Measurements from ENCODE around the gene SP100.
A peak's percentile ranks its signal among the peaks of the same experiment; 100 is the strongest.
"Not testable (repeated sequence)": the region's sequence is repeated elsewhere in the genome, so short reads cannot be mapped to it uniquely, and the experiment has no call there.

The SP100 gene

DNA sequence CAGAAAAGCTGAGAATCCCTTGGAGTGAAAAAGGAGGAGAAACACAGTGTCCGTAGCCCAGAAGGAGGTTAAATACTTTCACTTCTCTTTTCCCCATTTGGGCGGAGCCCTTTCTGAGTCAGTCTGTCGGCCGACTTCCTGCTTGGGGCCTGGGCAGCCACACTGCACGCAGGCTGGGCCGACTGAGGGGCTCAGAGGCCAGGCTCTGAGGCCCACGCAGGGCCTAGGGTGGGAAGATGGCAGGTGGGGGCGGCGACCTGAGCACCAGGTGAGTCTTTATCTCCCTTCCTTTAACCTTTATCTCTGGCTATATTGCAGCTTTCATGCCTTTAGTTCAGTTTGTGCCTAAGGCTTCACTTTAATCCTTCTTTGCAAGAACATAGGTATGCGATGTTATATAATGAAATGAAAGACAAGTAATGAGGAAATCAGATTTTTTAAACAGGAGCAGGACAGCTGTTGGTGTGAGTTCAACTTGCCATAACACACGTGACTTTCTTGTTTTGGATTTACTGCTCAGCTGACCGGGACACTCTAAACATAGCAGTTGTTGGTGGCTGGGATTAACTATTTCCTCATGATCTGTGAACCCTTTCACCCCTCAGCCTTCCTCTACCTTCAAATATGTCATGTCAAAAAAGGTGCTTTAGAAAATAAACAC, at the start of gene SP100:
SP100 (plus strand) TSS at position 141 of the 661 bp plus-strand sequence; CDS start at position 237, 96 bp downstream.
- peak within 1 kb of the TSS; percentile 86 for H3K9ac ChIP-seq (ENCODE audit: low read length)

DNA sequence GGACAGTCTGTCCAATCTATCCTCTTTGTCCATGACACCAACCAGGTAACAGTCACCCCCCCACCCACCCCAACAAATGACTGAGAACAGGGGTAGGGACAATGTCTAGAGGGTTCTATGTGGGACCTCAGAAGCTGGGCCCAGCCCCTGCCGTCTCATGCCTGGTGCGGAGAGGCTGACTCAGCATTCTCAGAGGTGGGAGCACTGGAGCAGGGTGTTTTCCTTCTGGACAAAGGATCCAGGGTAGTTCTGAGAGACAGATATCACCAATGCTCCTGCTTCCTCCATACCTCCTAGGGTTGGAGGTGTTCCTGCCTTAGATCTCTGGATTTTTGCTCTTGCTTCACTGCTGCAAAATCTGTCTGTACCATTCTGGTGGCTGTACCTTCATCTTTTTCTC, 33.9 kb upstream of the SP100 start:
- H3K36me3 ChIP-seq (ENCODE audit: control insufficient read depth, insufficient read depth, low read length) = peaks cover 8% of the 10 kb centered on the region
- H3K4me3 ChIP-seq (ENCODE audit: low read length) = no peak overlapping the region
- no peak overlapping the region for H3K9ac ChIP-seq (ENCODE audit: low read length)

More for the DNA sequence above, at the start of gene SP100:
- Histone ChIP-seq H3K27me3 (ENCODE audit: control insufficient read depth, insufficient read depth, low read length) (no peaks in the 10 kb centered on the region), H3K27ac (ENCODE audit: low read depth, low read length) (peak within 1 kb of the TSS; percentile 94), H3K4me3 (ENCODE audit: low read length) (peak within 1 kb of the TSS; percentile 96), H3K36me3 (ENCODE audit: control insufficient read depth, insufficient read depth, low read length) (peaks cover 3% of the 10 kb centered on the region), H3K4me1 (ENCODE audit: control insufficient read depth, insufficient read depth, low read length) (peaks cover 9% of the 10 kb centered on the region)

DNA sequence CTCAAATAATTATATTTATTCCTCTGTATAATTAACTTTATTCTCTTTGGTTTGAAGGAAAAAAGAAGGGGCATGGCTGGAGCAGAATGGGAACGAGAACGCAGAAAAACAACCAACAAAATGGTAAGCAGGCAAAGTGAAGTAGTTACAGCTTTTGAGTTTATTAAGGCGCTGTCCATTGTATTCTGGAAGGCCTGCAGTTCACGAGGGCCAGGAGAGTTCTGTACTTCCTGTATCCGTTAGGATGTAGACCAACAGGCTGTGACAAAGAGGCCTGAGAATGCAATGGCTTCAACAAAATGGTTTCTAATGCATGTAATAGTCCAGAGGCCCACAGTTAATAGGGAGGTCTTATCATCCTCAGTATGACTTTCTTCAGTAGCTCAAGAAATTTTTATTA, 32.5 kb upstream of the SP100 start:
- H3K27ac ChIP-seq (ENCODE audit: low read depth, low read length) = no peak overlapping the region

More for the DNA sequence above, 33.9 kb upstream of the SP100 start:
- no peak overlapping the region for H3K27ac ChIP-seq (ENCODE audit: low read depth, low read length)
- H3K4me1 ChIP-seq (ENCODE audit: control insufficient read depth, insufficient read depth, low read length) = no peaks in the 10 kb centered on the region
- H3K27me3 ChIP-seq (ENCODE audit: control insufficient read depth, insufficient read depth, low read length) = no peaks in the 10 kb centered on the region

DNA sequence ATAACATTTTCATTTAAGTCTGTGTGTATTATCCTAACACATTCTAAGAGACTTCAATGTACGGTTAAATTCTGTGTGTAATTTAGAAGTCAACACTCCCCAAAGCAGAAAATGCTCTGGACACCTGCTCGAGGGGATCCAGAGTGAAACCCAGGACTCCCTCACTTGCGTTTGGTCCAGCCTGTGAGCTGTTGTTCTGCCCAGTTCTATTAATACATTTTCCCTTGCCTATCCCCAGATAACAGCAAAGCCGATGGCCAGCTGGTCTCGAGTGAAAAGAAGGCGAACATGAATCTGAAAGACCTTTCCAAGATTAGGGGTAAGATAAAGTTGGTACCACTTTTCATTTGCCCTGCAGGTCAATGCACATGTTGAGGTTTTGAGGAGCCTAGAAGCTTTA, 31.0 kb upstream of the SP100 start:
- no peak overlapping the region for H3K9ac ChIP-seq (ENCODE audit: low read length)
- H3K36me3 ChIP-seq (ENCODE audit: control insufficient read depth, insufficient read depth, low read length) = peaks cover 6% of the 10 kb centered on the region
- no peak overlapping the region for H3K4me3 ChIP-seq (ENCODE audit: low read length)
- H3K27me3 ChIP-seq (ENCODE audit: control insufficient read depth, insufficient read depth, low read length) = no peaks in the 10 kb centered on the region
- no peak overlapping the region for H3K27ac ChIP-seq (ENCODE audit: low read depth, low read length)
- H3K4me1 ChIP-seq (ENCODE audit: control insufficient read depth, insufficient read depth, low read length) = no peaks in the 10 kb centered on the region

More for the DNA sequence above, 32.5 kb upstream of the SP100 start:
- Histone ChIP-seq H3K4me1 (ENCODE audit: control insufficient read depth, insufficient read depth, low read length) (no peaks in the 10 kb centered on the region), H3K27me3 (ENCODE audit: control insufficient read depth, insufficient read depth, low read length) (no peaks in the 10 kb centered on the region), H3K36me3 (ENCODE audit: control insufficient read depth, insufficient read depth, low read length) (peaks cover 5% of the 10 kb centered on the region), H3K4me3 (ENCODE audit: low read length) (no peak overlapping the region), H3K9ac (ENCODE audit: low read length) (no peak overlapping the region)

DNA sequence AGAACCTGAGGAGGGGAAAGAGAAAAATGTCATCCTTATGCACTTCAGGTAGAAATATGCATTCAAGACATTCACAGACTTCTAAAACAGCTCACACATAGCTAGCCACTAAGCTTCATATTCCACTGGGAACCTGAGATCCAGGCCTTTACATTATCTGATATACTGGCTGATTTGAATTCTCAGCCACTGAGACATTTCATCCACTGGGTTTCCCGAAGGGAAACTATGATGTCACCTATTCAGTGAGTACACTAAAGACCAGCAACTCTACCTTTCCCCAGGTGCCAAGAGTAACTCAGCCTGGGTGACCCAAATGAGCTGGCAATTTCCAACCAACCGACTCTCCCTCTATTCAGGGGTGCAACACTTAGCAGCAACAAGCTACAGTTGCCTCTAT, 21.7 kb upstream of the SP100 start:
- no peak overlapping the region for H3K4me3 ChIP-seq (ENCODE audit: low read length)
- H3K9ac ChIP-seq (ENCODE audit: low read length) = no peak overlapping the region
- peaks cover 14% of the 10 kb centered on the region for H3K36me3 ChIP-seq (ENCODE audit: control insufficient read depth, insufficient read depth, low read length)
- no peak overlapping the region for H3K27ac ChIP-seq (ENCODE audit: low read depth, low read length)
- no peaks in the 10 kb centered on the region for H3K27me3 ChIP-seq (ENCODE audit: control insufficient read depth, insufficient read depth, low read length)
- no peaks in the 10 kb centered on the region for H3K4me1 ChIP-seq (ENCODE audit: control insufficient read depth, insufficient read depth, low read length)

DNA sequence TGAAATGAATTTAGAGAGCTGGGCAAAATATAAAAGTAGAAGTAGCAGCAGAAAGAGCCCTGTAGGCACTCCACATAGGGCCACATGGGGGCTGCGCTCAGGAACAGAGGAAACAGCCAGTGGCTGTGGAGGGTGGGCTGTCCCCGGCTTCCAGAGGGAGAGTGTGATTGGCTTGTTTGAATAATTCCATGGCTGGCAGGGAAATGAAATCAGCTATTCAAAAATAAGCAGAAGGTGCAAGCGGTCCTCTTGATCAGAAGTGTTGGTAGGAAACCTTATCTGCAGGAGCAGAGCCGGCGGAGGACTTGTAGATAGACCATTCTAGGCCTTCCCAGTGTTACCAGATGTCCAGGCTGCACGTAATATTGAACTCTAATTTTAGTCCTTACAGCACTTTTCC, 17.3 kb upstream of the SP100 start:
- not testable (repeated sequence) for H3K4me1 ChIP-seq (ENCODE audit: control insufficient read depth, insufficient read depth, low read length); H3K27ac ChIP-seq (ENCODE audit: low read depth, low read length); H3K9ac ChIP-seq (ENCODE audit: low read length); H3K27me3 ChIP-seq (ENCODE audit: control insufficient read depth, insufficient read depth, low read length); H3K4me3 ChIP-seq (ENCODE audit: low read length)
- peaks cover 13% of the 10 kb centered on the region for H3K36me3 ChIP-seq (ENCODE audit: control insufficient read depth, insufficient read depth, low read length)

DNA sequence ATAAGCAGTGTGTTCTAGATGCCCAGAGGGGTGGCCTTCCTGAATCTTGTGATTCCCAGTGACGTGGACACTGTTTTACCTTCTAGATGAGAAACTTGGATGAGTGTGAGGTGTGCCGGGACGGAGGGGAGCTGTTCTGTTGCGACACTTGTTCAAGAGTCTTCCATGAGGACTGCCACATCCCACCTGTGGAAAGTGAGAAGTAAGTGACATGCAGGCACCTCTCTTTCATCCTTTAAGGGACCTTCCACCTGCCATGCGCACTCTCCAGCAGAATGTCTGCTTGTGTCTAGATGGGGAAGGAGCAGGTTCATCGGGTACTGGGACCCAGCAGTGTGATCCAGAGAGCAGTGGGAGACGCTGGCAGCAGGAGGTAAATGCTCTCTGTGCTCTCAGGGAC, 16.0 kb upstream of the SP100 start:
- Histone ChIP-seq H3K27me3 (ENCODE audit: control insufficient read depth, insufficient read depth, low read length) (no peaks in the 10 kb centered on the region), H3K4me1 (ENCODE audit: control insufficient read depth, insufficient read depth, low read length) (no peaks in the 10 kb centered on the region), H3K9ac (ENCODE audit: low read length) (no peak overlapping the region), H3K4me3 (ENCODE audit: low read length) (no peak overlapping the region), H3K36me3 (ENCODE audit: control insufficient read depth, insufficient read depth, low read length) (peaks cover 10% of the 10 kb centered on the region), H3K27ac (ENCODE audit: low read depth, low read length) (no peak overlapping the region)

DNA sequence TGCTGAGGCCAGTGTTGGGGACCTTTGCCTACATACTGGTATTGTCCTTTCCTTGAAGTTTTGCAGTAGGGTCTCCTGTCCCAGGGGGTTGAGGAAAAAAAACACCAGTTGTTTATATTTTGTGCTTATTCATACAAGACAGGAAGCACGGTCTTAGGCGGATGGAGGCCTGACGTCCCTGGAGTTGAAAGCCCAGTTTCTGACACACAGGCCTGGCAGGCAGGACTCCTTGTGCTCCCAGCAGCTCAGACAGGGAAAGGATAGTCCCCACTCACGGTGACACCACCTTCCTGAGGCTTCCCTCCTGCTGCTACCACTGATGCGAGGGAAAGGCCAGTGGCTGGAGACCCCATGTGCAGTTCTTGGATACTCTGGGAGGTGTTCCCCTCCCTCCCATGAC, 15.5 kb upstream of the SP100 start:
- H3K4me1 ChIP-seq (ENCODE audit: control insufficient read depth, insufficient read depth, low read length) = no peaks in the 10 kb centered on the region
- no peak overlapping the region for H3K4me3 ChIP-seq (ENCODE audit: low read length)
- H3K27ac ChIP-seq (ENCODE audit: low read depth, low read length) = no peak overlapping the region
- peaks cover 14% of the 10 kb centered on the region for H3K36me3 ChIP-seq (ENCODE audit: control insufficient read depth, insufficient read depth, low read length)
- no peak overlapping the region for H3K9ac ChIP-seq (ENCODE audit: low read length)
- no peaks in the 10 kb centered on the region for H3K27me3 ChIP-seq (ENCODE audit: control insufficient read depth, insufficient read depth, low read length)

DNA sequence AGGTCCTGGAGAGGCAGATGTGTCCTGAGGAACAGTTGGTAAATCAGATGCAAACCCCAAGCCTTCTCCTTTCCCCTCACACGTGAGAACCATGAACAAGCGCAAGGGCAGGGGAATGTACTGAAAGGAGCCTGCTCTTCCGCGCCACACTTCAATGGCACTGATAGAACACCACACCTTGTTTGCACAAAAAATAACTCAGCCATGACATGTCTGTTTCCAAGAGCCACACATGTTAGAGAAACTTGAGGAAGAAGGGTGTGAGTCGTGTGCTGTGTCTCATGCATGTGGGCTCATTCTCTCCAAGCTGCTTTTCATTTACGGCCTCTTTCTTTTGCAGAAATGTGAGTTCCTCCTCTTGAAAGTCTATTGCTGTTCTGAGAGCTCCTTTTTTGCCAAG, 15.0 kb upstream of the SP100 start:
- not testable (repeated sequence) for H3K4me3 ChIP-seq (ENCODE audit: low read length); H3K27ac ChIP-seq (ENCODE audit: low read depth, low read length); H3K27me3 ChIP-seq (ENCODE audit: control insufficient read depth, insufficient read depth, low read length); H3K4me1 ChIP-seq (ENCODE audit: control insufficient read depth, insufficient read depth, low read length); H3K9ac ChIP-seq (ENCODE audit: low read length)
- peaks cover 16% of the 10 kb centered on the region for H3K36me3 ChIP-seq (ENCODE audit: control insufficient read depth, insufficient read depth, low read length)

DNA sequence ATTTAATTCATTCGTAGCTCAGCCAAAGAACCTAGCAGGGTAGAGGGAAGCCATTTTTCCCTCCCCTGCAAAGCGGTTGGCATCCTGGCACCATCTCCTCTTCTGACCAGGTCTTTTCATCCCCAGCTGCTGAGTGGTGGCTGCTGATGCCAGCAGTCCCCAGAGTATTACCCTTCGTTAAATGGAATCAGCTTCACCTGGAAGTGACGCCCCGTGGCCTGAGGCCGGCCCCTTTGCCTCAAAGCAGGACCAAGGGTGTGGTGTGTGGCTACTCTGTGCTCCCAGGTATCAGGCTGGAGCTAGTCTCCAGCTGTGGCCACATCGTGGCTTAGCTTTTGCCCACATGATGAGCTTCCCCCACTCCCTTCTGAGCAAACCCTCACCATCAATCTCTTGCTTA, 12.3 kb upstream of the SP100 start:
- Histone ChIP-seq H3K4me1 (ENCODE audit: control insufficient read depth, insufficient read depth, low read length) (no peaks in the 10 kb centered on the region), H3K36me3 (ENCODE audit: control insufficient read depth, insufficient read depth, low read length) (peaks cover 11% of the 10 kb centered on the region)

DNA sequence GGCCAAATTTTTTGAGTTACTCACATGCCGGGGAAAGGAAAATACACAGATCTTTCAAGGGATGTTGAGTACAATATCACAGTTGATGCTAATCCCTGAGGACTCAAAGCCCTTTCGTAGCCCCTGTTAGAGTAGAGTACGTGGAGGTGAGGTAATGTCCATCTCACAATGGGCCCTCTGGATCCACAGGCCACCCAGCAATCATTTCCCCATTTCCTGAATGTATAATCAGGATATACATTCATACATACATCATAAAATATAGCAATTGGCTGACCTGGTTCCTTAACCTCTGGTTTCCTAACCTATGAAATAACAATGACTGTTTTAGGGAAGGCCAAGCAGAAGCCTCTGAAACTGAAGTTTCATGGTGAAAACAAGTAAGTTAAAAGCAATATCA, 10.2 kb upstream of the SP100 start:
- Histone ChIP-seq H3K27ac (ENCODE audit: low read depth, low read length) (no peak overlapping the region), H3K27me3 (ENCODE audit: control insufficient read depth, insufficient read depth, low read length) (no peaks in the 10 kb centered on the region), H3K4me3 (ENCODE audit: low read length) (no peak overlapping the region), H3K9ac (ENCODE audit: low read length) (no peak overlapping the region), H3K4me1 (ENCODE audit: control insufficient read depth, insufficient read depth, low read length) (no peaks in the 10 kb centered on the region), H3K36me3 (ENCODE audit: control insufficient read depth, insufficient read depth, low read length) (peaks cover 11% of the 10 kb centered on the region)

More for the DNA sequence above, 12.3 kb upstream of the SP100 start:
- Histone ChIP-seq H3K4me3 (ENCODE audit: low read length) (no peak overlapping the region), H3K27ac (ENCODE audit: low read depth, low read length) (no peak overlapping the region), H3K27me3 (ENCODE audit: control insufficient read depth, insufficient read depth, low read length) (no peaks in the 10 kb centered on the region), H3K9ac (ENCODE audit: low read length) (no peak overlapping the region)

DNA sequence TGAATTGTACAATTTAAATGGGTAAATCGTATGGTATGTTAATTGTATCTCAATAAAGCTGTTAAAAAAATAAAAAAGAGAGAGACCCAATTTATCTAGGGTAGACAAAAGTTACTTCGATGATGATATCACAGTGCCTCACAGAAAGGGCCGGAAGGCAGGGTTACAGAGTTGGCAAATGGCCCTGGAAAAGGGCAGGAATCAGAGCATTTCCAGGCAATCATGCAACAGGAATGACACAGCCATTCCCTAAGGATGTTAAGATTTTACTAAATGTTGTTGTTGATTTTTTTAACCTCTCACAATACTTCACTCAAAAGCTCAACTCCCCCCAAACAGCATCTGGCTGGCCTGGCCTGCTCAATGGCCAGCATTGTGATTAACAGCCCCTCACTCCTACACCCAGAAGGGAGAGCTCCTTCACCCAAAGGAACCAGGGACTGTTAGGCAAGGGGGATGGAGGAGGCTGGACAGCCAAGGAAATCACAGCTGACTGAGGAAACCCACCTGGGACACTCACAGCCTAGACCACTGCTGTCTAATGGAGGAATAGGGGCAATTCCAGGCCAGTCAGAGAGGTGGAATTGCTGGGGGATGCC, 7.7 kb upstream of the SP100 start:
- Histone ChIP-seq H3K36me3 (ENCODE audit: control insufficient read depth, insufficient read depth, low read length) (peaks cover 8% of the 10 kb centered on the region), H3K27me3 (ENCODE audit: control insufficient read depth, insufficient read depth, low read length) (no peaks in the 10 kb centered on the region), H3K27ac (ENCODE audit: low read depth, low read length) (peak overlapping the region; percentile 3), H3K4me3 (ENCODE audit: low read length) (no peak overlapping the region), H3K4me1 (ENCODE audit: control insufficient read depth, insufficient read depth, low read length) (no peaks in the 10 kb centered on the region), H3K9ac (ENCODE audit: low read length) (no peak overlapping the region)

DNA sequence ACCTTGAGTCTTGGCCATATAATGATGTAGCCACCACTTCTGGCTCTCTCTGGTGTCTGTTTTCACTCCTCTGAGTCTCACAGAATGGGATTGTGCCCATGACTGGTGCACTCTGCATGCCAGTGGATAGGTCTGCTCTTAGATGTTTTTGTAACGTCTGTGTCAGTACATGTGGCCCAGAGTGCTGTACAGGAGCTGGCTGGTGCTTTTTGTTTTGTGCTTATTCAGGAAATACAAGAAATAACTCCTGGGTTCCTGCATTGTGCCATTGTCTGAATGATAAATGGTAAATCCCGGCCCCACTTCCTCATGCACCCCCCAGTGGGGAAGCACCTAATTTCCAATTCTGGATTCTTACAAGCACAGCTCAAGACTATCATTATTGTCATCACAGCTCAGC, 6.7 kb upstream of the SP100 start:
- H3K9ac ChIP-seq (ENCODE audit: low read length); H3K4me1 ChIP-seq (ENCODE audit: control insufficient read depth, insufficient read depth, low read length); H3K36me3 ChIP-seq (ENCODE audit: control insufficient read depth, insufficient read depth, low read length); H3K4me3 ChIP-seq (ENCODE audit: low read length); H3K27ac ChIP-seq (ENCODE audit: low read depth, low read length); H3K27me3 ChIP-seq (ENCODE audit: control insufficient read depth, insufficient read depth, low read length): not testable (repeated sequence)

All from rectal smooth muscle tissue (tissue), 1 donor.